ENCODE results near the gene NGB.
"Not testable (repeated sequence)": the region's sequence is repeated elsewhere in the genome, so short reads cannot be mapped to it uniquely, and the experiment has no call there.

Gene NGB

GRCh38 chr14:77271113-77271710 lies at the start of gene NGB:
Gene NGB, minus strand, starts transcription at chr14:77271206. Its CDS starts 269 bp downstream, at chr14:77270937.
- no peak for DNase-seq (ENCODE audit: low spot score)

- DNase-seq (ENCODE audit: low spot score), result peak; percentile 73
Observed at GRCh38 chr14:77320238-77320935, 49.4 kb upstream of the NGB start, which contains the start of gene POMT2. Gene POMT2, minus strand, starts transcription at chr14:77320883. Its CDS starts 202 bp downstream, at chr14:77320681.

- no peak for DNase-seq (ENCODE audit: low spot score)
Observed at GRCh38 chr14:77319422-77319821, 48.4 kb upstream of the NGB start.

GRCh38 chr14:77318756-77319155 lies 47.8 kb upstream of the NGB start:
- not testable (repeated sequence) for DNase-seq (ENCODE audit: low spot score)

GRCh38 chr14:77318006-77318553 lies 47.1 kb upstream of the NGB start:
- no peak for DNase-seq (ENCODE audit: low spot score)

GRCh38 chr14:77316872-77317301 lies 45.9 kb upstream of the NGB start:
- no peak for DNase-seq (ENCODE audit: low spot score)

GRCh38 chr14:77316195-77316505 lies 45.1 kb upstream of the NGB start:
- DNase-seq (ENCODE audit: low spot score), result no peak

GRCh38 chr14:77314539-77315457 lies 43.8 kb upstream of the NGB start:
- DNase-seq (ENCODE audit: low spot score), result no peak

GRCh38 chr14:77314043-77314442 lies 43.0 kb upstream of the NGB start:
- DNase-seq (ENCODE audit: low spot score), result no peak

- no peak for DNase-seq (ENCODE audit: low spot score)
Observed at GRCh38 chr14:77313371-77313770, 42.4 kb upstream of the NGB start.

GRCh38 chr14:77311217-77311616 lies 40.2 kb upstream of the NGB start:
- DNase-seq (ENCODE audit: low spot score), result no peak

GRCh38 chr14:77310026-77310425 lies 39.0 kb upstream of the NGB start:
- no peak for DNase-seq (ENCODE audit: low spot score)

GRCh38 chr14:77309131-77309530 lies 38.1 kb upstream of the NGB start:
- DNase-seq (ENCODE audit: low spot score), result no peak

GRCh38 chr14:77306851-77307496 lies 36.0 kb upstream of the NGB start:
- DNase-seq (ENCODE audit: low spot score), result no peak

GRCh38 chr14:77306416-77306815 lies 35.4 kb upstream of the NGB start:
- DNase-seq (ENCODE audit: low spot score), result no peak

GRCh38 chr14:77305696-77306095 lies 34.7 kb upstream of the NGB start:
- DNase-seq (ENCODE audit: low spot score), result no peak

GRCh38 chr14:77303417-77304156 lies 32.6 kb upstream of the NGB start:
- DNase-seq (ENCODE audit: low spot score), result peak; percentile 42

- DNase-seq (ENCODE audit: low spot score), result no peak
Observed at GRCh38 chr14:77302926-77303325, 31.9 kb upstream of the NGB start.

GRCh38 chr14:77301103-77301502 lies 30.1 kb upstream of the NGB start:
- DNase-seq (ENCODE audit: low spot score), result peak; percentile 43

- no peak for DNase-seq (ENCODE audit: low spot score)
Observed at GRCh38 chr14:77299771-77300170, 28.8 kb upstream of the NGB start.

GRCh38 chr14:77296906-77297305 lies 25.9 kb upstream of the NGB start:
- no peak for DNase-seq (ENCODE audit: low spot score)

Measured in HuH-7.5 (cell line).